Activated T-cell treated with anti-CD3 and anti-CD28 coated beads, Interleukin-2, amount 50 U/mL, for 48 hours (primary cell): ENCODE measurements around the gene SMARCD2.
"Not testable (repeated sequence)": the region's sequence is repeated elsewhere in the genome, so short reads cannot be mapped to it uniquely, and the experiment has no call there.

Experiments used
- DNase-seq, 2 experiments: peaks; one replicate each; pipeline ENCODE4 v3.0.0-alpha.2; 2020

Gene SMARCD2

DNA sequence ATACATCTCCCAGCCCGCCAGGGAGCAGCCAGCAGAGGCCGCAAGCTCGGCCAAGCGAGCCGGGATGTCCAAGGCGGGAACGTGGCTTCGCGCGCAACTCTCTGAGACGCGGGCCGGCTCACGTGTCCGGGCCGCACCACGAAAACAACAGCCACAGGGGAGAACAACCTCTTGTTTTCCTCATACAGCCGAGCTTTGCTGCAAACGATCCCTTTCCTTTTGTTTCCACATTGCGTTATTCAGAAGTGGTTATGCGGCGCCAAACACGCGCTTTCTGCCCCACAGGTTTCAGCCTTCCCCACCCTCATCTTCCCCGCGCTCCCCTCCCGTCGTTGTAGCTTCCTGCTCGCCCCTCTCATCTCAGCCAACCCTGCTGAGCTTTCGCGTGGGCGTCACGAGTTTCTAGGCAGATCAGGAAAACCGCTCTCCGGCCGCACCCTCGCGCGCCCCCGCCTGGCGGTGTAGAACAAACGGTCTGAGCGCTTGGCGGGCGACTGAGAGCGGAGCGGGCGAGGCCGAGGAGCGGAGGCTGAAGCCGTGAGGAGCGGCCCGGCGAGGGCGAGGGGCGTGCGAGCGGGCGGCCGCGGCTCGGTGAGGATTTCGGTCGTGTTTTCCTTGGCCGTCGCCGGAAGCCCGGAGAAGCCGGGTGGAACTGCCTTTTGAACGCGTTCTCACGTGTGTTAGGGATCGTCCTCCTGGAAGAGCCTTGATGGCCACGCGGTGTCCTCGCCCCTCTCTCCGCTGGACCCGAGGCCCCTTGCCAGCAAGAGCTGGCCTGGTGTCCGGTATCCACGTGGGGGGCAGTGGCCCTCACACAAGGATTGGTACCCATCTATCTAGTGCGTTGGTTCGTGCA is 6.6 kb upstream of the SMARCD2 start:
- peak; percentile 96 to 99 for DNase-seq

GRCh38 chr17:63847525-63848249 is 5.2 kb upstream of the SMARCD2 start:
- DNase-seq = no peak

DNA sequence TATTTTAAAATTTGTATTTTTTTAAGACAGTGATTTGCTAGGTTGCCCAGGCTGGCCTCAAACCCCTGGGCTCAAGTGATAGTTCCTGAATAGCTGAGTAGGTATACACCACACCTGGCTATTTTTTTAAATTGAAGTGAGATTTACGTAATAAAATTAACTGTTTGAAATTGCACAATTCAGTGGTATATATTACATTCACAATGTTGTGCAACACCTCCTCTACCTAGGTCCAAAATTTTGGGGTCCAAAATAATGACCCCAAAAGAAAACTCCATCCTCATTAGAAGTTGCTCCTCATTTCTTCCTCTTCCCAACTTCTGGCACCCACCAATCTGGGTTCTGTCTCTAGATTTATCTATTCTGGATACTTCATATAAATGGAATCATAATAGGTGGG is 3.0 kb upstream of the SMARCD2 start:
- no peak for DNase-seq

GRCh38 chr17:63843910-63844677 is 1.6 kb upstream of the SMARCD2 start:
- DNase-seq = no peak

DNA sequence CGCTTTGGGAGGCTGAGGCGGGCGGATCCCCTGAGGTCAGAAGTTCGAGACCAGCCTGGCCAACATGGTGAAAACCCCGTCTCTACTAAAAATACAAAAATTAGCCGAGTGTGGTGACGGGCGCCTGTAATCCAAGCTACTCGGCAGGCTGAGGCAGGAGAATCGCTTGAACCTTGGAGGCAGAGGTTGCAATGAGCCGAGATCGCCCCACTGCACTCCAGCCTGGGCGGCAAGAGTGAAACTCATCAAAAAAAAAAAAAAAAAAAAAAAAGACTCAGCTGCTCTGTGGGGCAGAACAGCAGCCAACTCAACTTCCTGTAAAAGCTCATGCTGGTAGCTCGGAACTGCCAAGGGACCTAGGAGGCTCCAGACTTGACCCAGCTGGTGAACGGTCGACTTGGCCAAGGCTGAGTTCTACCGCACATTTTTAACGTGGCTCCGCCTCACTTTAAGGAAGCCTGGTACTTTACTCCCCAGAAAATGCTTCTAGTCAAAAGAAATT is 953 bp upstream of the SMARCD2 start:
- DNase-seq = not testable (repeated sequence)

GRCh38 chr17:63842173-63842539 is 329 bp downstream of the SMARCD2 start:
- DNase-seq = no peak

GRCh38 chr17:63841350-63842172 is 924 bp downstream of the SMARCD2 start:
- DNase-seq = peak in 1 of 2 experiments; percentile 48

DNA sequence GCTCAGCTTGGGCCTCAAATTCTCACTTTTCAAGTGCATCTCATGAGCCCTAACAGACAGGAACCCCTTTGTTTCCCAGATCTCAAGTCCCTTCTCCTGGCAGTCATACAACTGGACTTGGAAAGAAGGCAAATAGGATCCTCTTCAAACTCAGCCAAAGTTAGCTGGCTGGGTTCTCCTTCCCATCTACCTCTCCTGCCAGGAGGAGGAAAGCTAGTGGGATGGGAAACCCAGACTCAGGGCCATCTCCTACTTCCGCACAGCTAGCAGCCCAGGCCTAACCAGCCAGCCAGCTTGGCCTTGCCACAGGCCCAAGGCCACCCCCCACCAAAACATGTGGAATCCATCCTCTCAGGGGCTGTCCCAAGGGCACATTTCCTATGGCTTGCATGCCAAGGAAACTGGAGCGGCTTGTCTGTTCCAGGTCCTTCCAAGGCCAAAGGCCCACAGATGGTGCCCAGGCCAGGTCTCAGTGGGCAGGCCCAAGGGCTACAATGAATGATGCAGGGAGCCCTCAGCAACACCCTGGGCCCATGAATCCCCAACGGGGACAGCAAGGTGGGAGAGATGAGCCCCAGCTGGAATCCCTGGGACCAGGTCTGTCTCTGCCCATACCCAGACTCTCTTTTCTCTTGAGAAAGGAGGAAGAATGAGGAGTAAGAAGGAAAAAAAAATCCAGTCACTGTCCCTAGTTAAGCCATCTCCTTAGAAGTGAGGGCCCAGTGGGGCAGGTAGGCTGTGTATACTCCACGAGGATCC is 1.7 kb downstream of the SMARCD2 start:
- peak in 1 of 2 experiments; percentile 25 for DNase-seq

DNA sequence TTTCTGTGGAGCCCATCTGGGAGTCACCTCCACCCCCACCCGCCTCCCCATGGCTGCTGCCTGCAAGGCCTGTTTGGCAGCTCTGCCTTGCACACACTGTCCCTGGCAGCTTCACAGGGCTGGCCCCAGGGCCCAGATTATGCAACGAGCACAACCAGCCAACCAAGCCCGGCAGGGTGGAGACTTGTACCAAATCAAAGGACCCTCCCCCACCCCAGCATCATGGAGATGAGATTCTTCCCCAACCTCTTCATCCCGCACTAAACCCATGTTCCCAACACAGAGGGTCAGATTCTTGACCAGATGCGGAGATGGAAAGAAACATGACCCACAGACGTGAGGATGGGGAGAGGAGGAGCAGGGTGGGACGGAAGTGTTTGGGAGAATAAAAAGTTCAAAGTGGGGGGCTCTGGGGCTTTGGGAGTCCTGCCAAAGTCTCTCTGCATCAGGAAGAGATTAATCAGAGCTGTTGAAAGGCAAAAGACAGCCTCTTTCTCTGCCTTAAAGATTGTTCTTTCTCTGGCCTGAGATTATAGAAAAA is 3.8 kb downstream of the SMARCD2 start:
- no peak for DNase-seq

DNA sequence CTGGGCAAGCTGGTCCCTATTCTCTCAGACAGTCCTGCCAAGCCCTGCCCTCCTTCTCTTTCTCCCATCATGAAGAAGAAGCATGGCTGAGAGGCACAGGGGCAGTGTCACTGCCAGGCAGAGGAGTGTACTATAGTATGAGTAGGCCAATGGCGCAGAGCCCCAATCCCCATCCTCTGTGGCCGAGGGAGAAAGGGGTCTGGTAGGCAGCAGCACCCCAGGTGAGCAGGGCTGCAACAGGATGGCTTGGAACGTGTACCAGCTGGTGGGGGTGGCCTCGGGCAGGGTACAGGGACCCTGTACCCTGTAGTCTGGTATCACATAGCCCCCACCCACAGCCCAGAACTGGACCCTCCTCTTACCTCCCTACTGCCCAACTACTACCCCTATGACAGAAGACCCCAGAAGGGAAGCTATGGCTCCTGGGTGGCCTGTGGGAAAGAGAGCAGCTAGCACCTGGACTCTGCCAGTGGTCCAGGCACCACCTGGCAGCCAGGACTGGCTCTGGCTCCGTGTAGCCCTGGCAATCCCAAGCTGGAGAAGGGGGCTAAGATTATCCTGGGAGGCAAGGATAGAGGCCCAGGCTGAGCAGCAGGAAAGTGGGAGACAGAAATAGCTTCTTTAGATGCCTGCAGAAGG is 4.4 kb downstream of the SMARCD2 start:
- DNase-seq = no peak

- DNase-seq = no peak
Observed at GRCh38 chr17:63837480-63837879, 5.0 kb downstream of the SMARCD2 start.

- DNase-seq = no peak
Observed at GRCh38 chr17:63836811-63837210, 5.7 kb downstream of the SMARCD2 start.

GRCh38 chr17:63835167-63835720 is 7.2 kb downstream of the SMARCD2 start:
- peak in 1 of 2 experiments; percentile 21 for DNase-seq

GRCh38 chr17:63834431-63835166 is 7.9 kb downstream of the SMARCD2 start:
- peak; percentile 74 to 81 for DNase-seq

DNA sequence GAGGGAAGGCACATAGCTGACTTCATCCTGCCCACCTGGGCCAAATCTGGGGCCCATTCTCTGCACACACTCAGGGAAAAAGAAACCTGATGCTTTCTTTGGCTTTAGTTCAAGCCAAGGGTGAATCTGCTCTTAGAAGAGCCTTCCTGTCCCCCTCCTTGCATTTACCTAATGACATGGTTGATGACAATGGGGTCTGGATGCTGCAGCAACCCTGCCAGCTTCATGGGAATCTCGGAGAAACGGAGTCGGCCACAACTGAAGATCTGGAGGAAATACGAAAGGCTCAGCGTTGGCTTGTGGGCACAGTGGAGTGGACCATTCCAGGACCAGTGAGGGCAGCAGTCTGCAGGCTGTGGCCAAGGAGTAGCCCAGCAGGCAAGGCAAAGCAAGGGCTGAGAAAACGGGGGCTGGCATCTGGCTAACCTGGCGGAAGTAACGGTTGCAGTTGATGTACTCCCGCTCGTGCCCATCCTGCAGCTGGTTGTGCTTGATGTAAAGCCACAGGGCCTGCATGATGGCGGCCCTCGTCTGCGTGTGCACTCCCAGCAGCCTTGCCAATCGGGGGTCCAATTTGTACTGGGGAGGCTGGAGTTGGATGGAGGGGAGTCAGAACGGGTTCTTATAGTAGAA is 8.6 kb downstream of the SMARCD2 start:
- no peak for DNase-seq

DNA sequence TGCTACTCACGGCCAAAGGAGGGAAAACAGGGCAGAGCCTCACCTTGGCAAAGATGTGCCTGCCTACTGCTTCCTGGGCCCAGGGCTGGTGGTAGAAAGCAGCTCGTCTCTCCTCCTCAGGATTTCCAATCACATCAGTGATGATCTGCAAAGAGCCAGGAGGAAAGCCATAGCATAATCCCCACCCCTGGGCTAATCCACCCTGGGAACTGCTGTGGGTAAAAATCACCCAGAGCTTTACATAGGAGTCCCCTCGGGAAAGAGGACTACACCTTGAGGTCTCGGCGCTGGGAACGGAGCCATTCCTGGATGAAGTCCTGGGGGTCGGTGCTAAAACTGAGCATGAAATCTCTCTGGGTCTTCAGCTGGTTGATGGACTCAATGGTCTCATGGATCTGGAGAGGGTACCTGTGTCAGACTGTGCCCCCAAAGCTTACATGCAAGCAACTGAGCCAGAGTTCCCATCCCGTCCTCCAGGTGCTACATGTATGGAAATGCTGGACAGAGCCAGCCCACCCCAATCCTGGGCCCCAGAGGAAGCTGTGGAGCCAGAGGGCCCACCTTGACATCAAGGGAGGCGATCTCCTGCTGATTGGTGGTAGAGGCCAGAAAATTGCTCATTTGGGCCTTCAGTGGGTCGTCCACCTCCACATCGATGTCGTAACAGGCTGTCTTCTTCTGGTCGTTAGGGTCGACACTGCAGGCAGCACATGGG is 9.3 kb downstream of the SMARCD2 start:
- peak in 1 of 2 experiments; percentile 23 for DNase-seq

DNA sequence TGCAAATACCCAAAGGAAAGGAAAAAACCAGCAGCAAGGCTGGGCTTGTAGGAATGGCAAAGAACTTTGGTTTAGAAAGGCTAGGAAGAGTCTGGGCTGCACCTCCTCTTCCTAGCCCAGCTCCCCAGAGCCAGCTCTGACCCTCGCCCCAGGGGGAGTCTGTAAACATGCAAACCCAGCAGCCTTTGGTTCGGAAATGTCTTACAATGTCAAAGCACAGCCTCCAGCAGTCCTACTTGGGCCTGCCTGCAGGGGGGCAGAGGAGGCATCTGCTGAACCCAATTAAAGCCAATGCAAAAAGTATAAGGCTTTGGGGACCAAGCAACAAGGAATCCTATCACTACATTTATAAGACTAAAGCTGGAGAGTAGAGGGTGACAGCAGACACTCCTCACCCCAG is 10.0 kb downstream of the SMARCD2 start:
- peak in 1 of 2 experiments; percentile 29 for DNase-seq

- DNase-seq = no peak
Observed at GRCh38 chr17:63832014-63832413, 10.5 kb downstream of the SMARCD2 start.
